Esophagus muscularis mucosa (tissue), 4 donors: ENCODE measurements around the gene LMOD2.

ENCODE experiments used
- EP300 ChIP-seq: sonication (generic); formaldehyde crosslinking; IDR thresholded peaks from one replicate; pipeline ENCODE4 v1.6.1; 2017; ENCODE audit warnings: antibody characterized with exemption
- POLR2A ChIP-seq: fragments of 450-650 bp; IDR thresholded peaks from one replicate; pipeline ENCODE4 v1.6.1; 2017; ENCODE audit warnings: antibody characterized with exemption, moderate library complexity, mild to moderate bottlenecking, low read depth
- POLR2AphosphoS5 ChIP-seq, 2 donors: sonication (generic); formaldehyde crosslinking; IDR thresholded peaks; one replicate each; pipeline ENCODE4 v1.6.1; 2017; ENCODE audit warnings: antibody characterized with exemption in 2 of 2
- TF ChIP-seq, protein P1 (sequence below), 3 experiments: fragments of 200-600 bp in 2 of 3; fragments of 450-650 bp in 1 of 3; sonication (generic) in 2 of 3; IDR thresholded peaks; one replicate each; pipeline ENCODE4 v1.5.1; 2017 to 2019; ENCODE audit warnings: antibody characterized with exemption in 3 of 3, mild to moderate bottlenecking in 2 of 3, moderate library complexity in 1 of 3

DNA sequence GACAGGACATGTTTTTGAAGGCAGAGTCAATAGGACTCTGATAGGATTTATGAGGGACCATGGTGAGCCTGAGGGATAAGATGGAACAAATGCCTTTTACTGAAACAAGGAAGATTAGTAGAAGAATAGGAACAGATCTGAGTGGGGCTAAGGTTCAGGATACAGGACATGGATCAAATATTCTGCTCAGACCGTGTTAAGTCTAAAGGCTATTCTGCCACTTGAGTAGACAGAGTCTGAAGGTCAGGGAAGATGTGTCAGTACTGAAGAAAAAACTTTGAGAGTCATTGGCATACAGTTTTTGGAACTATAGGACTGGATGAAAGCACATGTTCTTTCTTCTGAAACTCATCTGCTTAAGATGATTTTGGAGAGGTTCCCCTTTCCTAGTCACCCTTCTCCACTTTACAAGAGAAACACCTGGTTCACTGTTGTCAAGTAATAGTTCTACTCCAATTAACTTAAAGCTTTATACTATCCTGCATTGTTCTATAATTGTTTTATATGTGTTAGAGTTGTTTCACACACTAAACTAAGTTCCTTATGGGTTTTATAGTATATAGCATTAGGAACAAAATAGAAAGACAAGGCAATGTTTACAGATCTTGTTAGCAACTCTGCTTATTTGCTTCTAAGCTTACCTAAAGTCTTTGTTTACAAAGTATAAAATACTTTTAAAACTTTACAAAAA lies 49.7 kb downstream of the LMOD2 start:
- TF ChIP-seq, protein P1, sequence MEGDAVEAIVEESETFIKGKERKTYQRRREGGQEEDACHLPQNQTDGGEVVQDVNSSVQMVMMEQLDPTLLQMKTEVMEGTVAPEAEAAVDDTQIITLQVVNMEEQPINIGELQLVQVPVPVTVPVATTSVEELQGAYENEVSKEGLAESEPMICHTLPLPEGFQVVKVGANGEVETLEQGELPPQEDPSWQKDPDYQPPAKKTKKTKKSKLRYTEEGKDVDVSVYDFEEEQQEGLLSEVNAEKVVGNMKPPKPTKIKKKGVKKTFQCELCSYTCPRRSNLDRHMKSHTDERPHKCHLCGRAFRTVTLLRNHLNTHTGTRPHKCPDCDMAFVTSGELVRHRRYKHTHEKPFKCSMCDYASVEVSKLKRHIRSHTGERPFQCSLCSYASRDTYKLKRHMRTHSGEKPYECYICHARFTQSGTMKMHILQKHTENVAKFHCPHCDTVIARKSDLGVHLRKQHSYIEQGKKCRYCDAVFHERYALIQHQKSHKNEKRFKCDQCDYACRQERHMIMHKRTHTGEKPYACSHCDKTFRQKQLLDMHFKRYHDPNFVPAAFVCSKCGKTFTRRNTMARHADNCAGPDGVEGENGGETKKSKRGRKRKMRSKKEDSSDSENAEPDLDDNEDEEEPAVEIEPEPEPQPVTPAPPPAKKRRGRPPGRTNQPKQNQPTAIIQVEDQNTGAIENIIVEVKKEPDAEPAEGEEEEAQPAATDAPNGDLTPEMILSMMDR (IDR thresholded peaks at IDR 0.05), result no peak
- TF ChIP-seq POLR2A (no peak), EP300 (no peak), POLR2AphosphoS5 (IDR thresholded peaks at IDR 0.05) (no peak)
